Thyroid gland (tissue), 4 donors: ENCODE measurements around the gene LRRC27. TPM values are rescaled to one million over a fixed set of nuclear protein-coding genes. Genes with fewer than 3 reads are reported as not detected.
"Not testable (repeated sequence)": the region's sequence is repeated elsewhere in the genome, so short reads cannot be mapped to it uniquely, and the experiment has no call there.

Experiments
- DNase-seq, 2 donors: peaks; one replicate each; pipeline ENCODE4 v3.0.0-alpha.2; 2019
- H3K27ac ChIP-seq, 3 donors: fragments of 200-600 bp; sonication (generic); 1 replicate in 2 of 3; 2 replicates in 1 of 3; pipeline ENCODE4 v1.5.1; 2016 to 2019; ENCODE audit warnings: mild to moderate bottlenecking in 1 of 3, moderate library complexity in 1 of 3
- H3K27me3 ChIP-seq: fragments of 200-600 bp; sonication (generic); one replicate; pipeline ENCODE4 v1.5.1; 2019
- H3K36me3 ChIP-seq, 2 donors: fragments of 200-600 bp; sonication (generic); one replicate each; pipeline ENCODE4 v1.5.1; 2016 to 2019
- H3K4me1 ChIP-seq, 2 donors: fragments of 200-600 bp; sonication (generic); one replicate each; pipeline ENCODE4 v1.5.1; 2017 to 2019
- H3K4me3 ChIP-seq, 3 donors: fragments of 200-600 bp; sonication (generic); replicated peaks in 1 of 3; 1 replicate in 2 of 3; 2 replicates in 1 of 3; pipeline ENCODE4 v1.5.1; 2016; ENCODE audit warnings: mild to moderate bottlenecking in 1 of 3
- H3K9me3 ChIP-seq: fragments of 200-600 bp; sonication (generic); one replicate; pipeline ENCODE4 v1.5.1; 2017
- CTCF ChIP-seq, 6 experiments: fragments of 200-600 bp in 3 of 6; fragments of 450-650 bp in 3 of 6; sonication (generic) in 3 of 6; IDR thresholded peaks; one replicate each; pipeline ENCODE4 v1.5.1; 2016 to 2019; ENCODE audit warnings: antibody characterized with exemption in 6 of 6, mild to moderate bottlenecking in 2 of 6, inconsistent platforms in 1 of 6, moderate library complexity in 1 of 6
- POLR2A ChIP-seq, 2 donors: fragments of 450-650 bp; IDR thresholded peaks; one replicate each; pipeline ENCODE4 v1.6.1; 2017; ENCODE audit warnings: antibody characterized with exemption in 2 of 2, mild to moderate bottlenecking in 2 of 2, moderate library complexity in 1 of 2
- WGBS, 2 donors: methylation state at CpG; one replicate each; pipeline ENCODE4 v1.1.5; 2017; 5-methylcytosine and 5-hydroxymethylcytosine counted together
- intact Hi-C: fragments of 100-400 bp; cut with DNase I; formaldehyde crosslinking; loops from one replicate; pipeline ENCODE4 v1.15.1; 2023
- total RNA-seq, 4 donors: library from RNA; depleted of rRNA; stranded (reverse); fragments of >200 nt; gene quantifications; one replicate each; pipeline ENCODE4 v1.2.3, GENCODE V29; 2016

Gene LRRC27
- total RNA-seq, 4 donors from 2014 or later: 14.0 to 24.4 (median 19.4) TPM

GRCh38 chr10:132293813-132294520 lies 38.0 kb upstream of the LRRC27 start:
- no peak for DNase-seq
- Histone ChIP-seq H3K27ac (peak overlapping the region in 1 of 3 donors; percentile 44), H3K9me3 (no peaks in the 10 kb centered on the region), H3K27me3 (no peaks in the 10 kb centered on the region), H3K4me3 (no peak overlapping the region), H3K36me3 (no peaks in the 10 kb centered on the region), H3K4me1 (peaks cover 6 to 15% of the 10 kb centered on the region in 2 donors)
- WGBS, 2 donors: 66 to 72% methylated on average over 25 of the region's 25 CpGs
- intact Hi-C loops: no loop called here
- TF ChIP-seq CTCF (IDR thresholded peaks at IDR 0.05) (no peak), POLR2A (IDR thresholded peaks at IDR 0.05) (no peak)

- 71 to 72% methylated on average over 20 of the region's 23 CpGs for WGBS, 2 donors
- no peak for TF ChIP-seq POLR2A (IDR thresholded peaks at IDR 0.05)
- Histone ChIP-seq H3K9me3 (no peaks in the 10 kb centered on the region), H3K4me3 (no peak overlapping the region), H3K36me3 (no peaks in the 10 kb centered on the region), H3K27me3 (no peaks in the 10 kb centered on the region), H3K27ac (no peak overlapping the region), H3K4me1 (peaks cover 6 to 15% of the 10 kb centered on the region in 2 donors)
- DNase-seq: no peak
- intact Hi-C loops: no loop called here
Observed at GRCh38 chr10:132294561-132295318, 37.3 kb upstream of the LRRC27 start.

GRCh38 chr10:132295481-132295880 lies 36.5 kb upstream of the LRRC27 start:
- intact Hi-C loops, H3K9me3 ChIP-seq, H3K4me3 ChIP-seq, H3K36me3 ChIP-seq, DNase-seq, H3K27ac ChIP-seq, H3K27me3 ChIP-seq: not testable (repeated sequence)
- WGBS, 2 donors: 87 to 94% methylated on average over 23 of the region's 23 CpGs
- peaks cover 6 to 15% of the 10 kb centered on the region in 2 donors for H3K4me1 ChIP-seq

GRCh38 chr10:132296666-132297443 lies 35.1 kb upstream of the LRRC27 start:
- no peak for DNase-seq
- H3K4me3 ChIP-seq: no peak overlapping the region
- intact Hi-C loops: no loop called here
- 81 to 89% methylated on average over 25 of the region's 28 CpGs for WGBS, 2 donors
- H3K9me3 ChIP-seq: no peaks in the 10 kb centered on the region
- no peaks in the 10 kb centered on the region for H3K27me3 ChIP-seq
- no peak overlapping the region for H3K27ac ChIP-seq
- H3K36me3 ChIP-seq: no peaks in the 10 kb centered on the region
- no peak for TF ChIP-seq POLR2A (IDR thresholded peaks at IDR 0.05)
- TF ChIP-seq CTCF (IDR thresholded peaks at IDR 0.05): no peak
- peaks cover 6 to 15% of the 10 kb centered on the region in 2 donors for H3K4me1 ChIP-seq

- Histone ChIP-seq H3K4me3 (no peak overlapping the region), H3K9me3 (no peaks in the 10 kb centered on the region), H3K27ac (no peak overlapping the region), H3K4me1 (peaks cover 6 to 15% of the 10 kb centered on the region in 2 donors), H3K36me3 (no peaks in the 10 kb centered on the region), H3K27me3 (no peaks in the 10 kb centered on the region)
- TF ChIP-seq CTCF (IDR thresholded peaks at IDR 0.05) (no peak), POLR2A (IDR thresholded peaks at IDR 0.05) (no peak)
- DNase-seq: no peak
- WGBS, 2 donors: 36 to 39% methylated on average over 9 of the region's 9 CpGs
- intact Hi-C loops: no loop called here
Observed at GRCh38 chr10:132297526-132297925, 34.5 kb upstream of the LRRC27 start.
